Embryonic facial prominence (tissue), 1 donor: Measurements from ENCODE around the gene KCNB1.
"Not testable (repeated sequence)": the region's sequence is repeated elsewhere in the genome, so short reads cannot be mapped to it uniquely, and the experiment has no call there.

ENCODE experiments used
- DNase-seq: peaks from one replicate; pipeline ENCODE4 v3.0.0-alpha.2; 2016; ENCODE audit errors: extremely low spot score

Gene KCNB1

DNA sequence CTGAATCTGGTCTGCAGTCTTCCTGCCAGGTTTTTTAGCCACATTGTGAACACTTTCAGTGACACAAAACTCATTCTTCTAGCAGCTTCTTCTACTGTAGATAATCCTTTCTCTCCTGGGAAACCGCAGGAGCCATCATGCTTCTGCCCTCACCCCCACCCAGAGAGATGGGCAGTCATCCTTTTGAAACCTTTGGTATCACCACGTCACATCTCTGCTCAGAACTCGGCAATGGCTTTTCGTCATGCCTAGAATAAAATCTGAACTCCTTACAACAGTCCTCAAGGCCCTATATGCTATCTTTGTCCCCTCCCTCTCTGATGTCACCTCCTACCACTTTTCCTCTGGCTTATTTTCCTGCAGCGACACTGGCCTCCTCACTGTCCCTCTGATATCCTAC lies 158.2 kb downstream of the KCNB1 start:
- no peak for DNase-seq

DNA sequence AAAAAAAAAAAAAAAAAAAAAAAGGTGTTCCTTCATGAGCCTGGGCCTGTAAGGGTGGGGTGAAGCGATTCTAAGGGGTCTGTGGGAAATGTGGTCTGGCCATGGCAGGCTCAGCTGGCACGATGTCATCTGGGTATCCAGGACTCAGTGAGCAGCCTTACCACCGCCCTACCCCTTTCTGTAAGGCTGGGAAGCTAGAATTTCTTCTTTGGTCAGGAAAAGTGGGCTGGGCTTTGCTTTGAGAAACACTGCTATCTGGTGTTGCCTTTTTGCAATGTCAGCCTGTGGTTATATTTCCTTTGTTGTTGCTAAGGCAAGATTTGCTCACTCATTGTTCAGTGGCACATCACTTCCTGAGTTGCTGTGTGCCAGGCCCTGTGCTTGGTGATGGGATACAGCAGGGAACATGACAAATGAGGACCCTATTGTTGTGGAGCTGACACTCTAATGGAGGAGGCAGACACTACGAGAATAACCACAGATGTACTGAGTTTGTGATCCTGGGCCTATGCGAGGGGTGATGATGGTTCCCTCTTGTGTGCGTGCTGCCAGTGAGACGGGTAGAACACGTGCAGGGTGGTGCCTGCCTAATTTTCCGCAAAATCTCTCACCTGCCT lies 158.7 kb downstream of the KCNB1 start:
- DNase-seq: peak; percentile 40

DNA sequence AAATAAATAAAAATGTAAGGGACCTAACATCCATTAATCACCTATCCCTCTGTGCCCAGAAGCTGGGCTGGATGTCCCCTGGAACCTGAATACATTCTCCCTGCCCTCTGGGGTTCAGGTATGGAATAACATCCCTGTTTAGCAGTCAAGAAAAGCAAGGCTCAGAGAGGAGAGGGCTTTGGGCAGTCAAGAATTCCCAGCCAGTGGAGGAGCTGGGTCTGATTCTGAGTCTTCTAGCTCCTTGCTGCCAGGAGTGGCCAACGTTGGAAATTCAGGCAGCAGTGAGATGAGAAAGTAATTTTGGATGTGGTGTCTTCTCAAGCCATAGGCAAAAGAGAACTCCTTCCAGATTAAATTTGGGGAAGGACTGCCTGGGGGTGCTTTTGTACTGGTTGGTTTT lies 162.0 kb downstream of the KCNB1 start:
- DNase-seq: no peak

DNA sequence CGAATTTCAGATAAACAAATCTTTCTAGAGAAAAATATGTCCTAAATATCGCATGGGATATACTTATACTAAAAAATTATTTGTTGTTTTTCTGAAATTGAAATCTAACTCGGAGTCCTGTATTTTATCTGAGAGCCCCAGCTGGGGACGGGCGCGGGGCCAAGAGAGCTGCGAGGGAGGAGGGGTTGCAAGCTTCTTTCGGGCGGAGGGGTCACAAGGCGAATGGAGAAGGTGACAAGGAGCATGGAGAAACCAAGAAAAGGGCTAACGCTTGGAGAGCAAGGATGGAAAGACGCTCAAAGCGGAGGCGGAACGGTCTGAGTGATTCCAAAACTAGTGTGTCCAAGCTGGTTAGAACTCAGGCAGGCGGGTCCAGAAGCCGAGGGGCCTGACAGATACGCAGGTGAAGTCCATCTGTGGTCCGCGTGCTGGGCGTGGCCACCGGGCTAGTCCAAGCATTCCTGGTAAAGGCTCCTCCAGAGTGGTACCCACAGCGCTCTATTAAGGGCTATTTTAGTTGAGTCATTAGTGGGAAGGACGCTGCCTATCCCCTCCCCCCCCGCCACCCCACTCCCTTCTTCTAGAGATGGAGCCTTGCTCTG lies 163.2 kb downstream of the KCNB1 start:
- no peak for DNase-seq

DNA sequence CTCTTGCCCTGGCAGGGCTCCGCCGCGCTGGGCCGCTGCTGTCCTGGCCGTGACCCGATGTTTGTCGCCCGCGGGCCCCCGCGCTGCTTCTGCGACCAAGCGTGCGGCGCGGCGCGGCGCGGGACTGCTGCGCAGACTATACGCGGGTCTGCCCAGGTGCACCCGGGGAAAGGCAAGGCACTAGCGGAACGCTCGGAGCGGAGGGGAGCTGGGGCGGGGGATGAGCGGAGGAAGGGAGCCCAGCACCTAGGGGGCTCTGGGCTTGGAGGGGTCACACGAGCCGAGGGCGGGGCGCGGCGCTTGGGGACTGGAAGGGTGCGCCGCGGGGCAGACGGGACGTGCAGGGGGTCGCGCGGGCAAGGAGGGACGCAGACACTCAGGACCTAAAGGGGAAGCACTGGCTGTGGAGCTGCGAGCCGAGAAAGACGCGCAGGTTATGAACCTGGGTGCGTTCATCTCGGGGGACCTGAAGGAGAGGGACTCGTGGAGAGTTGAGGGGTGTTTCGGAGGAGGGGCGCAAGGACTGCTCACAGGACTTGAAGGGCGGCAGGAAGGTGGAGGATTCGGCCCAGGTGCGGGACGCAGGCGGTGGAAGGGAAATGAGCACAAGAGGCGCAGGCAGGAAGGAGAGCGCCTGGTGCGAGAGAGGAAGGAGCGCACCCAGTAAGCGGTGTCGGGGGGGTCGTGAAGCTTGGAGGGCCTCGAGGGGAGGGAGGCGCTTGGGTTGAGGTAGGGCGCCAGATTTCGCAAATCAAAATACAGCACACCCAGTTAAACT lies 163.8 kb downstream of the KCNB1 start:
- DNase-seq: no peak

DNA sequence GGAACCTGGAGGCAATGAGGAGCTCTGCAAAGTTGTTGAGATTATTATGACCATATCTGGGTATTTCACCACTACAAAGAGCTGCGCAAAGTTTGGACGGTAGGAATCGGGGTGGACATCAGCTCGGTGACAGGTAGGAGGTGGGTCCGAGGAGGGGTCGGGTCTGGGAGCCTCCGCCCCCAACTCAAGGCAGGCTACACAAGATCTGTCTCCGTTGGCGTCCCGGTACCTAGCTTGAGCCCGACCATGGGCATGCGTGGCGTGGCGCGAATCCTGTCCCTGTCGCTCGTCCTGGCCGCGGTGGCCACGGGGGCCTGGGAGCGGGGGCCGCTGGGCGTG lies 164.4 kb downstream of the KCNB1 start:
- no peak for DNase-seq

DNA sequence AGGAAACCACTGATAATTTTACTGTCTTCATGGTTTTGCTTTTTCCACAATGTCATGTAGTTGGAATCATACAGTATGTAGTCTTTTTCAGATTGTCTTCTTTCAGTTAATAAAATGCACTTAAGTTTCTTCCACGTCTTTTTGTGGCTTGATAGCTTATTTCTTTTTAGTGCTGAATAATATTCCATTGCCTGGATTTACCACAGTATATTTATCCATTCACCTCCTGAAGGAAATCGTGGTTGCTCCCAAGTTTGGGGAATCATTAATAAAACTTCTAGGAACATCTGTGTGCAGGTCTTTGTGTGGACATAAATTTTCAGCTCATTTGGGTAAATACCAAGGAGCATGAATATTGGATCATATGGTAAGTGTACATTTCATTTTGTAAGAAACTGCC lies 165.8 kb downstream of the KCNB1 start:
- no peak for DNase-seq

DNA sequence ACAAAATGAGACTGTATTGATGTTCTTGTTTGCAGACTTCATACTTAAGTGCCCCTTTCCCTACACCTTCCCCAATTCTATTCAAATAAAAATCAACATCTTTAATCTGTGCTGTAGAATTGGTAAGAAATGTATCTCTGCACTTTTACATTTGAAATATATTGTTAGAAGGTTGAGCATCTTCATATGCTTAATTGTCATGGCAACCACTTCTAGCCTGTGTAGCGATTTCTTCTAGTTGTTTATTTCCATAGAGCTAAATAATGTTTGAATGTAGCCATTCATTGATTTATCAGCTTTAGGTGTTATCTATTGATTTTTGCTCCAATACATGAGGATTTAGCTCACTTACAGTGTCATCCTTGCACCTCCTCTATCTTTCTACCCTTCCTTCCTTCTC lies 166.9 kb downstream of the KCNB1 start:
- no peak for DNase-seq

DNA sequence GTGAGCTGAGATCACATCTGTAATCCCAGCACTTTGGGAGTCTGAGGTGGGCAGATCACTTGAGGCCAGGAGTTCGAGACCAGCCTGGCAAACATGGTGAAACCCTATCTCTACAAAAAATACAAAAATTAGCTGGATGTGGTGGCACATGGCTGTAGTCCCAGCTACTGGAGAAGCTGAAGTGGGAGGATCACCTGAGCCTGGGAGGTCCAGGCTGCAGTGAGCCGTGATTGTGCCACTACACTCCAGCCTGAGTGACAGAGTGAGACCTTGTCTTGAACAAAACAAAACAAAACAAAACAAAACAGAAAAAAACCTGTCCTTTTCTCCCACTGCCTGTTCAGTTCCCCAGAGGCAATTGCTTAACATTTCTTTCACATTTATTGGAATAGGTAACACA lies 168.4 kb downstream of the KCNB1 start:
- DNase-seq: not testable (repeated sequence)
